GM12801 (cell line): ENCODE measurements around the gene MAN2A2.

Experiments
- TF ChIP-seq, protein P1 (sequence below): IDR thresholded peaks from one replicate; pipeline ENCODE4 v1.5.1; 2011; ENCODE audit warnings: control low read depth; ENCODE audit not compliant: insufficient read length; ENCODE audit errors: extremely low read depth

Gene MAN2A2

DNA sequence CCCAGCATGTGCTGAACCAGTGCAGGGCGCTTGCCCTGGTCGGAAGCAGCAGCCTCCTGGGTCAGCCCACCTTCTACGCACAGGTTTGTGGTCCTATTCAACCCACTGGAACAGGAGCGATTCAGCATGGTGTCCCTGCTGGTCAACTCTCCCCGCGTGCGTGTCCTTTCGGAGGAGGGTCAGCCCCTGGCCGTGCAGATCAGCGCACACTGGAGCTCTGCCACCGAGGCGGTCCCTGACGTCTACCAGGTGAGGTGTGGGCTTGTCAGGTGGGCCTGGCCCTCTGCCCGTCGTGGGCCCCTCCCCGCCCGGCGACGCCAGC lies 8.2 kb downstream of the MAN2A2 start:
- TF ChIP-seq, protein P1, sequence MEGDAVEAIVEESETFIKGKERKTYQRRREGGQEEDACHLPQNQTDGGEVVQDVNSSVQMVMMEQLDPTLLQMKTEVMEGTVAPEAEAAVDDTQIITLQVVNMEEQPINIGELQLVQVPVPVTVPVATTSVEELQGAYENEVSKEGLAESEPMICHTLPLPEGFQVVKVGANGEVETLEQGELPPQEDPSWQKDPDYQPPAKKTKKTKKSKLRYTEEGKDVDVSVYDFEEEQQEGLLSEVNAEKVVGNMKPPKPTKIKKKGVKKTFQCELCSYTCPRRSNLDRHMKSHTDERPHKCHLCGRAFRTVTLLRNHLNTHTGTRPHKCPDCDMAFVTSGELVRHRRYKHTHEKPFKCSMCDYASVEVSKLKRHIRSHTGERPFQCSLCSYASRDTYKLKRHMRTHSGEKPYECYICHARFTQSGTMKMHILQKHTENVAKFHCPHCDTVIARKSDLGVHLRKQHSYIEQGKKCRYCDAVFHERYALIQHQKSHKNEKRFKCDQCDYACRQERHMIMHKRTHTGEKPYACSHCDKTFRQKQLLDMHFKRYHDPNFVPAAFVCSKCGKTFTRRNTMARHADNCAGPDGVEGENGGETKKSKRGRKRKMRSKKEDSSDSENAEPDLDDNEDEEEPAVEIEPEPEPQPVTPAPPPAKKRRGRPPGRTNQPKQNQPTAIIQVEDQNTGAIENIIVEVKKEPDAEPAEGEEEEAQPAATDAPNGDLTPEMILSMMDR = no peak

DNA sequence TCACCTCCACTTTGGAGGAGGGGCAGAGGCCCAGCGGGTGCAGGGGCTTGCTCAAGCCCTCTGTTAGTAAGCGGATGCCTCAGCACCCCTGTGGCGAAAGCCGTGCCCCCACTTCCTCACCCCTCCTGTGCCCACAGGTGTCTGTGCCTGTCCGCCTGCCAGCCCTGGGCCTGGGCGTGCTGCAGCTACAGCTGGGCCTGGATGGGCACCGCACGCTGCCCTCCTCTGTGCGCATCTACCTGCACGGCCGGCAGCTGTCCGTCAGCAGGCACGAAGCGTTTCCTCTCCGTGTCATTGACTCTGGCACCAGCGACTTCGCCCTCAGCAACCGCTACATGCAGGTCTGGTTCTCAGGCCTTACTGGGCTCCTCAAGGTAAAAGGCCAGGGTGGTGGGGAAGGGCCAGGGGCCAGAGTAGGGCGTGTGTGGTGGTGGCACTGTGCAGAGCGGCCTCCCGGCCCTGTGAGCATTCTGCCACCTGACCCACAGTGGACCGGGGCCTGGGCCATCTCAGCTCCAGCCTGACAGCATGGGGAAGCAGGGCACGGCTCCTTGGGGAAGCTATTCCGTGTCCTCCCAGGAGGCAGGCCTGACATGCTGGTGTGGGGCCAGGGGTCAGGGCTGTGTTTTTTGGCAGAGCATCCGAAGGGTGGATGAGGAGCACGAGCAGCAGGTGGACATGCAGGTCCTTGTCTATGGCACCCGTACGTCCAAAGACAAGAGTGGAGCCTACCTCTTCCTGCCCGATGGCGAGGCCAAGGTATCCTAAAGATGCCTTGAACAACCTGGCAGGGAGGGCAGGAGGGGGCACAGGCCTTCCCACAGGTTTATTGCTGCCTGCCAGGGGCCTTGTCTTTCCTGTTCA lies 9.0 kb downstream of the MAN2A2 start:
- TF ChIP-seq, protein P1 = no peak

DNA sequence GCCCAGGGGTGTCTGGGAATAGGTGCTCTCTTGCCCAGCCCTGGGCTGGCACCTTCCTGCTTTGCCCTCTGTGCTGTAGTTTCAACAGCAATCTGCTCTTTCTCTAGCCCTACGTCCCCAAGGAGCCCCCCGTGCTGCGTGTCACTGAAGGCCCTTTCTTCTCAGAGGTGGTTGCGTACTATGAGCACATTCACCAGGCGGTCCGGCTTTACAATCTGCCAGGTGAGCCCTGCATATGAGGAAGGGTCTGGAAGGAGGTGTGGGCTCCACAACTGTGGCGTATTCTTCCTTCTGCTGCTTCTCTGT lies 9.6 kb downstream of the MAN2A2 start:
- TF ChIP-seq, protein P1 = no peak

DNA sequence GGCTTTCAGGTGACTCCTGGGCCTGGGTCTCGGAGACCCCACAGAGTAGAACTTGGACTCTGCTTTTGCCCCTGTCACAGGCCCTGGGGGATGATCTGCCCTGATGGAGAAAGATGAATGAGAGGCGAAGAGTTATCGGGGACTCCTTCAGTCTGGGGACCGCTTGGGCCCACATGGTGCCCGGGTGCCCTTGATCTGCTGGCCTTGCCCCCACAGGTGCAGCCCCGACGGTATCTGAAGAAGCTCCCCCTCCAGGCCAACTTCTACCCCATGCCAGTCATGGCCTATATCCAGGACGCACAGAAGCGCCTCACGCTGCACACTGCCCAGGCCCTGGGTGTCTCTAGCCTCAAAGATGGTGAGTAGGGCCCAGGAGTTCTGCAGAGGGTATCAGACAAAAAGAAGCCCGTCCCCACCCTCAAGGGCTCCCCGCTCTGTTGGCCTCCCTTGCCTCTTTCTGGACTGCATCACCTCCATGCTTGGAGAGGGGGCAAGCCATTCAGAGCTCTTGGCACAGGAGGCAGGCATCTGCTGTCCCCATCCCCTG lies 10.4 kb downstream of the MAN2A2 start:
- TF ChIP-seq, protein P1 = no peak

- TF ChIP-seq, protein P1 = no peak
Observed at GRCh38 chr15:90914305-90915080, 11.4 kb downstream of the MAN2A2 start.

DNA sequence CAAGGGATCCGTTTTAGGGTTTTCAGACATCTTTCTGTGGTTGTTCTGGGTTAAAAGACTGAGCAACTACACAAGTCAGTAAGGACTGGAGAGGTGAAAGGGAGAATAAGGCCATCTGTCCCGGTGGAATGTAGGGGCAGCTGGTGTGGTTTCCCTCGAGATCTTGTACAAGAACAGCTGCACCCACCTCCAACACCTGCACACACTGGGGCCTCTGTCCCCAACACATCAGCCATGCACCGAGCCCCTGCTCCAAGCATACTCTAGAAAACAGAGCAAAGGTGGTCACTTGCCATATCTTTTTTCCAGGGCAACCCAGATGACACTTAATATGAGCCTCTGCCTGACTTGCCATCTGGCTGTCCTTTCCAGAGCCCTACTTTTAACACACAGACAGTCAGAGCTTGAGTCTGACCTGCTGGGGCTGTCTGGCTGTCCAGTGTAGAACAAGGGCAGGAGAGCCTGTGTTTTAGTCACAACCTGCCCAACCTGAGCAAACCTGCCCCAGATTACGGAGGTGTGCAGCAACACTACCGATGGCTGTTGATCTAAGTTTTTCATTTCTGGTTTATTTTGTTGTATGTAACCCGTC lies 12.2 kb downstream of the MAN2A2 start:
- TF ChIP-seq, protein P1 = no peak

GRCh38 chr15:90915808-90916440 lies 12.8 kb downstream of the MAN2A2 start:
- TF ChIP-seq, protein P1 = no peak
